HCT116 (cell line): ENCODE data around the gene C10orf53. TPM values are rescaled to one million over a fixed set of nuclear protein-coding genes. Genes with fewer than 3 reads are reported as not detected.

Source experiments
- ATAC-seq: fragments of 200-7000 bp; cut with Tn5 transposase; 2 replicates; pipeline ENCODE4 v1.9.1; 2020; ENCODE audit warnings: mild to moderate bottlenecking, moderate library complexity
- BruUV-seq: library from RNA; stranded (reverse); fragments of 400-500 nt; replicated peaks from 2 replicates; lab custom pipeline; 2021; lab: Mats Ljungman, UMichigan
- CTCF ChIA-PET: fragments of 300-600 bp; sonication (Branson Sonifier 250); formaldehyde crosslinking; loops from one replicate; lab custom pipeline; 2021; ENCODE audit warnings: antibody characterized with exemption; lab: Charles Lee
- POLR2A ChIA-PET: fragments of 300-600, 350-600 bp; sonication (Branson Sonifier 250); formaldehyde crosslinking; loops from one replicate; lab custom pipeline; 2021; ENCODE audit warnings: antibody characterized with exemption; lab: Charles Lee
- RAD21 ChIA-PET, 2 experiments: fragments of 300-600 bp; sonication (Branson Sonifier 250); formaldehyde crosslinking; loops; one replicate each; lab custom pipeline; 2023; ENCODE audit warnings: low total read pairs in 2 of 2; ENCODE audit not compliant: uncharacterized antibody in 2 of 2, unreplicated experiment in 2 of 2, low non-redundant PET in 1 of 2; lab: Charles Lee
- DNase-seq: peaks from one replicate; pipeline ENCODE4 v3.0.0-alpha.2; 2010; ENCODE audit warnings: low read depth, low spot score
- H2AFZ ChIP-seq: fragments of 200-600 bp; shearing (Covaris generic), sonication (generic); 2 replicates; pipeline ENCODE4 v1.6.1; 2017; ENCODE audit warnings: low read depth, mixed run types, mixed read lengths, antibody characterized with exemption, low read length; ENCODE audit not compliant: poor library complexity, severe bottlenecking
- H3K27ac ChIP-seq: 2 replicates; pipeline ENCODE4 v1.5.1; 2012; ENCODE audit warnings: low read depth, low read length
- H3K27me3 ChIP-seq: fragments of 200-600 bp; sonication (generic); 2 replicates; pipeline ENCODE4 v1.6.1; 2016; ENCODE audit warnings: mixed run types, low read length, mixed read lengths; ENCODE audit not compliant: insufficient read depth
- H3K36me3 ChIP-seq, 2 experiments: fragments of 200-500 bp in 1 of 2; fragments of 200-600 bp in 1 of 2; sonication (Bioruptor generic) in 1 of 2; sonication (generic) in 1 of 2; 2 replicates each; pipeline versions ENCODE4 v1.5.1 to v1.6.1; 2014 to 2016; ENCODE audit warnings: low read length in 2 of 2, inconsistent platforms in 1 of 2, mixed read lengths in 1 of 2, mixed run types in 1 of 2; ENCODE audit not compliant: insufficient read depth in 2 of 2, control insufficient read depth in 1 of 2
- H3K4me1 ChIP-seq, 2 experiments: fragments of 200-600 bp in 1 of 2; sonication (generic) in 1 of 2; 2 replicates each; pipeline versions ENCODE4 v1.5.1 to v1.6.1; 2012 to 2017; ENCODE audit warnings: low read length in 2 of 2, inconsistent platforms in 1 of 2, mild to moderate bottlenecking in 1 of 2, mixed read lengths in 1 of 2, mixed run types in 1 of 2, moderate library complexity in 1 of 2; ENCODE audit not compliant: insufficient read depth in 2 of 2, control insufficient read depth in 1 of 2
- H3K4me2 ChIP-seq: fragments of 200-600 bp; sonication (generic); 2 replicates; pipeline ENCODE4 v1.6.1; 2017; ENCODE audit warnings: mixed run types, low read length, mixed read lengths
- H3K4me3 ChIP-seq, 2 experiments: fragments of 200-600 bp in 1 of 2; sonication (generic) in 1 of 2; replicated peaks in 1 of 2; 2 replicates each; pipeline ENCODE4 v1.5.1; 2011 to 2016; ENCODE audit warnings: low read length in 2 of 2, control low read depth in 1 of 2, low read depth in 1 of 2, mild to moderate bottlenecking in 1 of 2, mixed read lengths in 1 of 2, mixed run types in 1 of 2
- H3K79me2 ChIP-seq: fragments of 200-600 bp; sonication (generic); 2 replicates; pipeline ENCODE4 v1.6.1; 2017; ENCODE audit warnings: mild to moderate bottlenecking, mixed run types, low read length, moderate library complexity, mixed read lengths; ENCODE audit not compliant: insufficient read depth
- H3K9ac ChIP-seq: fragments of 200-600 bp; sonication (generic); 2 replicates; pipeline ENCODE4 v1.6.1; 2016; ENCODE audit warnings: low read length, mixed read lengths
- H3K9me2 ChIP-seq: fragments of 200-600 bp; sonication (generic), shearing (Covaris generic); 2 replicates; pipeline ENCODE4 v1.6.1; 2017; ENCODE audit warnings: mixed run types, mild to moderate bottlenecking, moderate library complexity; ENCODE audit not compliant: insufficient read depth
- H3K9me3 ChIP-seq, 2 experiments: fragments of 200-500 bp in 1 of 2; fragments of 200-600 bp in 1 of 2; sonication (Bioruptor generic) in 1 of 2; sonication (generic) in 1 of 2; 2 replicates each; pipeline ENCODE4 v1.6.1; 2014 to 2017; ENCODE audit warnings: low read length in 2 of 2, mixed read lengths in 2 of 2, inconsistent platforms in 1 of 2, low read depth in 1 of 2, mild to moderate bottlenecking in 1 of 2, mixed run types in 1 of 2, moderate library complexity in 1 of 2; ENCODE audit not compliant: control insufficient read depth in 1 of 2, insufficient read depth in 1 of 2
- H4K20me1 ChIP-seq: fragments of 200-600 bp; sonication (generic), shearing (Covaris generic); 2 replicates; pipeline ENCODE4 v1.6.1; 2017; ENCODE audit warnings: mixed run types, mild to moderate bottlenecking, moderate library complexity; ENCODE audit not compliant: insufficient read depth
- CBX3 ChIP-seq: IDR thresholded peaks from 2 replicates; pipeline ENCODE4 v1.6.1; 2012; ENCODE audit warnings: low read depth
- CTCF ChIP-seq, 3 experiments: fragments of 200-600 bp in 1 of 3; sonication (generic) in 1 of 3; IDR thresholded peaks in 2 of 3; conservative IDR thresholded peaks in 1 of 3; 2 replicates each; pipeline ENCODE4 v1.5.1; 2012 to 2017; ENCODE audit warnings: low read depth in 2 of 3, low read length in 2 of 3, antibody characterized with exemption in 1 of 3, borderline replicate concordance in 1 of 3, control low read depth in 1 of 3, mild to moderate bottlenecking in 1 of 3, mixed read lengths in 1 of 3, mixed run types in 1 of 3, moderate library complexity in 1 of 3; ENCODE audit not compliant: insufficient read depth in 1 of 3
- ELF1 ChIP-seq: IDR thresholded peaks from 2 replicates; pipeline ENCODE4 v1.6.1; 2012; ENCODE audit warnings: low read depth, borderline replicate concordance
- FOSL1 ChIP-seq: IDR thresholded peaks from 2 replicates; pipeline ENCODE4 v1.6.1; 2012; ENCODE audit warnings: low read depth
- POLR2A ChIP-seq: IDR thresholded peaks from 2 replicates; pipeline ENCODE4 v1.7.0; 2011; ENCODE audit warnings: borderline replicate concordance; ENCODE audit not compliant: insufficient read depth, insufficient read length; ENCODE audit errors: extremely low read depth
- POLR2AphosphoS5 ChIP-seq: IDR thresholded peaks from 2 replicates; pipeline ENCODE4 v1.6.1; 2011; ENCODE audit warnings: mild to moderate bottlenecking, low read depth, low read length, moderate library complexity
- RAD21 ChIP-seq: IDR thresholded peaks from 2 replicates; pipeline ENCODE4 v1.6.1; 2012; ENCODE audit warnings: low read depth, mild to moderate bottlenecking
- SIN3A ChIP-seq: IDR thresholded peaks from 2 replicates; pipeline ENCODE4 v1.6.1; 2012; ENCODE audit warnings: low read depth
- SP1 ChIP-seq: IDR thresholded peaks from 2 replicates; pipeline ENCODE4 v1.6.1; 2012; ENCODE audit warnings: low read depth
- SRF ChIP-seq: IDR thresholded peaks from 2 replicates; pipeline ENCODE4 v1.6.1; 2012; ENCODE audit warnings: low read depth
- TCF7L2 ChIP-seq: IDR thresholded peaks from 2 replicates; pipeline ENCODE4 v1.7.0; 2011; ENCODE audit warnings: borderline replicate concordance, inconsistent platforms; ENCODE audit not compliant: insufficient read depth, insufficient read length; ENCODE audit errors: extremely low read depth
- YY1 ChIP-seq: IDR thresholded peaks from 2 replicates; pipeline ENCODE4 v1.6.1; 2011; ENCODE audit warnings: low read length, low read depth, moderate library complexity, mild to moderate bottlenecking; ENCODE audit not compliant: insufficient replicate concordance; ENCODE audit errors: extremely low read depth
- ZBTB33 ChIP-seq: IDR thresholded peaks from 2 replicates; pipeline ENCODE4 v1.6.1; 2011; ENCODE audit warnings: mild to moderate bottlenecking, low read length, moderate library complexity; ENCODE audit not compliant: insufficient replicate concordance; ENCODE audit errors: extremely low read depth
- ZFX ChIP-seq: fragments of 450-650 bp; IDR thresholded peaks from 2 replicates; pipeline ENCODE4 v1.6.1; 2017
- ZNF274 ChIP-seq: fragments of 200-500 bp; sonication (Bioruptor generic); IDR thresholded peaks from 2 replicates; pipeline ENCODE4 v1.6.1; 2014; ENCODE audit warnings: mild to moderate bottlenecking, low read depth, low read length, inconsistent platforms
- intact Hi-C: fragments of 100-400 bp; cut with micrococcal nuclease; formaldehyde crosslinking; loops from 2 replicates; pipeline ENCODE4 v1.10.0; 2022
- total RNA-seq: library from RNA; stranded (reverse); gene quantifications from one replicate; pipeline ENCODE4 v1.2.1, GENCODE V29; 2021; ENCODE audit not compliant: unreplicated experiment
- TF ChIP-seq, protein P1 (sequence below): IDR thresholded peaks from 2 replicates; pipeline ENCODE4 v1.6.1; 2012; ENCODE audit warnings: low read depth

The C10orf53 gene
- total RNA-seq, 1 experiment from 2014 or later, result not detected

GRCh38 chr10:49686651-49687050 lies 7.2 kb downstream of the C10orf53 start:
- BruUV-seq, result no TSS peak
- Histone ChIP-seq H3K36me3 (no peaks in the 10 kb centered on the region), H4K20me1 (no peaks in the 10 kb centered on the region), H3K9me2 (no peaks in the 10 kb centered on the region), H3K4me3 (no peak overlapping the region), H3K4me1 (no peaks in the 10 kb centered on the region), H3K79me2 (no peaks in the 10 kb centered on the region), H3K4me2 (no peak overlapping the region), H3K9me3 (no peaks in the 10 kb centered on the region), H3K9ac (no peak overlapping the region), H2AFZ (no peak overlapping the region), H3K27me3 (peaks cover 20% of the 10 kb centered on the region; the same call in 1 of the 2 replicates), H3K27ac (no peak overlapping the region)
- no peak for TF ChIP-seq ZBTB33
- no peak for TF ChIP-seq SRF
- TF ChIP-seq RAD21, result no peak
- no peak for TF ChIP-seq FOSL1
- no peak for TF ChIP-seq CBX3
- TF ChIP-seq ZFX, result no peak
- TF ChIP-seq POLR2AphosphoS5, result no peak
- TF ChIP-seq POLR2A, result no peak
- TF ChIP-seq SIN3A, result no peak
- no peak for TF ChIP-seq SP1
- TF ChIP-seq YY1, result no peak
- no peak for TF ChIP-seq ZNF274
- no peak for TF ChIP-seq TCF7L2
- TF ChIP-seq CTCF (IDR thresholded peaks at IDR 0.05 in 2 of 3, conservative IDR thresholded peaks at IDR 0.05 in 1 of 3; ENCODE audit: borderline replicate concordance in 1 of 3, insufficient read depth in 1 of 3, low read depth in 2 of 3, low read length in 2 of 3), result no peak
- TF ChIP-seq, protein P1, sequence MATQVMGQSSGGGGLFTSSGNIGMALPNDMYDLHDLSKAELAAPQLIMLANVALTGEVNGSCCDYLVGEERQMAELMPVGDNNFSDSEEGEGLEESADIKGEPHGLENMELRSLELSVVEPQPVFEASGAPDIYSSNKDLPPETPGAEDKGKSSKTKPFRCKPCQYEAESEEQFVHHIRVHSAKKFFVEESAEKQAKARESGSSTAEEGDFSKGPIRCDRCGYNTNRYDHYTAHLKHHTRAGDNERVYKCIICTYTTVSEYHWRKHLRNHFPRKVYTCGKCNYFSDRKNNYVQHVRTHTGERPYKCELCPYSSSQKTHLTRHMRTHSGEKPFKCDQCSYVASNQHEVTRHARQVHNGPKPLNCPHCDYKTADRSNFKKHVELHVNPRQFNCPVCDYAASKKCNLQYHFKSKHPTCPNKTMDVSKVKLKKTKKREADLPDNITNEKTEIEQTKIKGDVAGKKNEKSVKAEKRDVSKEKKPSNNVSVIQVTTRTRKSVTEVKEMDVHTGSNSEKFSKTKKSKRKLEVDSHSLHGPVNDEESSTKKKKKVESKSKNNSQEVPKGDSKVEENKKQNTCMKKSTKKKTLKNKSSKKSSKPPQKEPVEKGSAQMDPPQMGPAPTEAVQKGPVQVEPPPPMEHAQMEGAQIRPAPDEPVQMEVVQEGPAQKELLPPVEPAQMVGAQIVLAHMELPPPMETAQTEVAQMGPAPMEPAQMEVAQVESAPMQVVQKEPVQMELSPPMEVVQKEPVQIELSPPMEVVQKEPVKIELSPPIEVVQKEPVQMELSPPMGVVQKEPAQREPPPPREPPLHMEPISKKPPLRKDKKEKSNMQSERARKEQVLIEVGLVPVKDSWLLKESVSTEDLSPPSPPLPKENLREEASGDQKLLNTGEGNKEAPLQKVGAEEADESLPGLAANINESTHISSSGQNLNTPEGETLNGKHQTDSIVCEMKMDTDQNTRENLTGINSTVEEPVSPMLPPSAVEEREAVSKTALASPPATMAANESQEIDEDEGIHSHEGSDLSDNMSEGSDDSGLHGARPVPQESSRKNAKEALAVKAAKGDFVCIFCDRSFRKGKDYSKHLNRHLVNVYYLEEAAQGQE, result no peak
- no peak for TF ChIP-seq ELF1
- DNase-seq (no peak), ATAC-seq (no peak)
- intact Hi-C loops, result no loop called here
- ChIA-PET RAD21 (no interaction called here), CTCF (no interaction called here), POLR2A (no interaction called here)
